Muscle of leg (tissue), 11 donors: ENCODE results near the gene ADH5. TPM values are rescaled to one million over a fixed set of nuclear protein-coding genes. Genes with fewer than 3 reads are reported as not detected.
A peak's percentile ranks its signal among the peaks of the same experiment; 100 is the strongest.
"Not testable (repeated sequence)": the region's sequence is repeated elsewhere in the genome, so short reads cannot be mapped to it uniquely, and the experiment has no call there.

ENCODE experiments used
- DNase-seq: peaks from one replicate; pipeline ENCODE4 v3.0.0; 2013
- H3K27ac ChIP-seq: one replicate; pipeline ENCODE4 v1.5.1; 2013; ENCODE audit warnings: mild to moderate bottlenecking, low read length, control low read depth
- H3K27me3 ChIP-seq: one replicate; pipeline ENCODE4 v1.6.1; 2013; ENCODE audit warnings: low read length; ENCODE audit not compliant: control insufficient read depth, insufficient read depth
- H3K36me3 ChIP-seq: one replicate; pipeline ENCODE4 v1.6.1; 2013; ENCODE audit warnings: low read length; ENCODE audit not compliant: control insufficient read depth, insufficient read depth
- H3K4me1 ChIP-seq: one replicate; pipeline ENCODE4 v1.6.1; 2013; ENCODE audit warnings: low read length; ENCODE audit not compliant: control insufficient read depth, insufficient read depth
- H3K4me3 ChIP-seq: one replicate; pipeline ENCODE4 v1.5.1; 2013; ENCODE audit warnings: low read length, control low read depth
- H3K9me3 ChIP-seq: replicated peaks from 2 replicates; pipeline ENCODE4 v1.6.1; 2013; ENCODE audit warnings: low read depth, low read length; ENCODE audit not compliant: control insufficient read depth
- WGBS: methylation state at CpG from one replicate; pipeline ENCODE4 v1.1.5; 2013; ENCODE audit warnings: missing lambda C conversion rate; ENCODE audit not compliant: insufficient coverage; 5-methylcytosine and 5-hydroxymethylcytosine counted together
- polyA plus RNA-seq, 8 donors: library from polyadenylated mRNA; unstranded; fragments of 120-200 nt; gene quantifications; one replicate each; pipeline versions ENCODE4 v1.2.1 to v1.2.3, GENCODE V29; 2013; ENCODE audit warnings: inconsistent platforms in 1 of 8, low replicate concordance in 1 of 8; ENCODE audit not compliant: insufficient read length in 8 of 8, insufficient read depth in 1 of 8
- total RNA-seq: library from RNA; stranded (reverse); fragments of 120-200 nt; gene quantifications from one replicate; pipeline ENCODE4 v1.2.4, GENCODE V29; 2013

The ADH5 gene
- total and polyA plus RNA-seq, 9 donors = 85.2 to 135 (median 108) TPM

GRCh38 chr4:99076292-99076976 lies 12.2 kb downstream of the ADH5 start:
- peaks cover 55% of the 10 kb centered on the region for H3K36me3 ChIP-seq
- WGBS = 89% methylated on average over 1 of the region's 5 CpGs
- H3K9me3 ChIP-seq = no peaks in the 10 kb centered on the region
- no peak overlapping the region for H3K27ac ChIP-seq
- DNase-seq = no peak
- H3K27me3 ChIP-seq = no peaks in the 10 kb centered on the region
- H3K4me1 ChIP-seq = no peaks in the 10 kb centered on the region
- no peak overlapping the region for H3K4me3 ChIP-seq

DNA sequence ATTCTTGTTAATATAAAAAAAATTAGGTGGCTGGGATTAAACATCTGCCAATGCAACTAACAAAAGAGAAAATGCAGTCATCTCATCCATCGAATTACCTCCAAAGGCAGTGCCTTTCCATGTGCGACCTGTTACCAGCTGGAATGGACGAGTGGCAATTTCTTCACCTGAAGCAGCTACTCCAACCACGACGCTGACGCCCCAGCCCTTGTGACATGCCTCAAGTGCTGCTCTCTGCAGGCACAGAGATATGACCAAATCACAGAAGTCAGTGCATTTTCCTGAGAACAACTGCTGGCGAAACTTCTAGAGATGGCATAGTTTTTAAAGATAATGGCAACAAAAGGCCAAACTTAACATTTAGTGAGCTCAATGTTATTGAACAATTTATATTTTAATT lies 13.8 kb downstream of the ADH5 start:
- H3K9me3 ChIP-seq = no peaks in the 10 kb centered on the region
- 96% methylated on average over 6 of the region's 7 CpGs for WGBS
- no peak for DNase-seq
- no peaks in the 10 kb centered on the region for H3K27me3 ChIP-seq
- peaks cover 45% of the 10 kb centered on the region for H3K36me3 ChIP-seq
- H3K4me1 ChIP-seq = no peaks in the 10 kb centered on the region
- H3K27ac ChIP-seq = no peak overlapping the region
- no peak overlapping the region for H3K4me3 ChIP-seq

DNA sequence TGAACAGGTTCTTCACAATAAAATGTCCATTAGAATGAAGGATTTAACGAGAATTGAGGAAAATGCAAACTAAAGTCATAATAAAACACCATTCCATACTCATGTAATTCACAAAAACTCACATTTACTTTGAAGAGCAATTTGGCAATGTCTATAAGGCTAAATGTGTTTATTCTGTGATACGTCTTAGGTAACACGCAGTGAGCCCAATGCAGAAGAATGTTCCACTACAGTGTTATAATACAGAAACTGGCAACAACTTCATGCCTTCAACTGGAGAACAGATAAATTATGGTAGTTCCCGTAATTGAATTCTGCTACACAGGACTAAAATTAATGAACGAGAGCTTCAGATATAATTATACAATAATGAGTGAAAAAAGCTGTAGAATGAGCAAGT lies 17.4 kb downstream of the ADH5 start:
- Histone ChIP-seq H3K27me3 (no peaks in the 10 kb centered on the region), H3K4me1 (no peaks in the 10 kb centered on the region), H3K9me3 (no peaks in the 10 kb centered on the region), H3K36me3 (peaks cover 29% of the 10 kb centered on the region), H3K4me3 (no peak overlapping the region), H3K27ac (no peak overlapping the region)
- no peak for DNase-seq
- no CpG with 5 or more reads among the region's 5 CpGs for WGBS

DNA sequence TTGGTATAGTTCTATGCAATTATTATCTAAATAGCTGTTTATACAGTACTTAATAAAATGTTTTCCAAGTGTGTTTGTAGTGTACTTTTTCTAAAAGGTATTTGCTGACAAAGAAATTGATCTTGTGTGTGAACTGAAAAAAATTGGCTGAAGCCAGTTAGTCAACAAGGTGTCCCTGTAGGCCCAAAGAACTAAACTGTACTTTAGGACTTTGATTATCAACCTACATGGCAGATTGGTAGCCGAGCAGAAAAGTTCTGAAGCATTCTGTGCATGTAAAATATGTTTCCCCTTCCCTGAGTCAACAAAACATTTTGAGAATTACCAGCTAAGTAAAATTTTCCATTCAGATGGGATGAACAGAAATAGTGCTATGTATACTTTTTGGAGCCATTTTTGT lies 21.0 kb downstream of the ADH5 start:
- no CpG with 5 or more reads among the region's 1 CpG for WGBS
- no peaks in the 10 kb centered on the region for H3K27me3 ChIP-seq
- DNase-seq = no peak
- peaks cover 10% of the 10 kb centered on the region for H3K36me3 ChIP-seq
- no peak overlapping the region for H3K4me3 ChIP-seq
- H3K27ac ChIP-seq = no peak overlapping the region
- no peaks in the 10 kb centered on the region for H3K9me3 ChIP-seq
- H3K4me1 ChIP-seq = no peaks in the 10 kb centered on the region

DNA sequence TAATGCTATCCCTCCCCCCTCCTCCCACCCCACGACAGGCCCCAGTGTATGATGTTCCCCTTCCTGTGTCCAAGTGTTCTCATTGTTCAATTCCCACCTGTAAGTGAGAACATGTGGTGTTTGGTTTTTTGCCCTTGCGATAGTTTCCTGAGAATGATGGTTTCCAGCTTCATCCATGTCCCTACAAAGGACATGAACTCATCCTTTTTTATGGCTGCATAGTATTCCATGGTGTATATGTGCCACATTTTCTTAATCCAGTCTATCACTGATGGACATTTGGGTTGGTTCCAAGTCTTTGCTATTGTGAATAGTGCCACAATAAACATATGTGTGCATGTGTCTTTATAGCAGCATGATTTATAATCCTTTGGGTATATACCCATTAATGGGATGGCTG lies 23.1 kb downstream of the ADH5 start:
- WGBS = no CpG with 5 or more reads among the region's 2 CpGs
- H3K27ac ChIP-seq, H3K4me1 ChIP-seq, H3K4me3 ChIP-seq, H3K36me3 ChIP-seq, H3K9me3 ChIP-seq, DNase-seq, H3K27me3 ChIP-seq: not testable (repeated sequence)

- DNase-seq = peak; percentile 7
- no peaks in the 10 kb centered on the region for H3K27me3 ChIP-seq
- H3K4me3 ChIP-seq = no peak overlapping the region
- H3K9me3 ChIP-seq = no peaks in the 10 kb centered on the region
- H3K36me3 ChIP-seq = peaks cover 12% of the 10 kb centered on the region
- H3K27ac ChIP-seq = no peak overlapping the region
- no peaks in the 10 kb centered on the region for H3K4me1 ChIP-seq
- 36% methylated on average over 2 of the region's 4 CpGs for WGBS
Observed at GRCh38 chr4:99062120-99062519, 26.5 kb downstream of the ADH5 start.

GRCh38 chr4:99061048-99061700 lies 27.4 kb downstream of the ADH5 start:
- Histone ChIP-seq H3K4me3 (no peak overlapping the region), H3K27ac (no peak overlapping the region), H3K36me3 (peaks cover 12% of the 10 kb centered on the region), H3K27me3 (no peaks in the 10 kb centered on the region), H3K4me1 (no peaks in the 10 kb centered on the region), H3K9me3 (no peaks in the 10 kb centered on the region)
- WGBS = 83% methylated on average over 3 of the region's 8 CpGs
- no peak for DNase-seq

- H3K27me3 ChIP-seq = no peaks in the 10 kb centered on the region
- H3K4me1 ChIP-seq = no peaks in the 10 kb centered on the region
- DNase-seq = no peak
- peaks cover 12% of the 10 kb centered on the region for H3K36me3 ChIP-seq
- H3K27ac ChIP-seq = no peak overlapping the region
- H3K9me3 ChIP-seq = no peaks in the 10 kb centered on the region
- 100% methylated on average over 1 of the region's 1 CpG for WGBS
- H3K4me3 ChIP-seq = no peak overlapping the region
Observed at GRCh38 chr4:99059550-99059949, 29.0 kb downstream of the ADH5 start.

GRCh38 chr4:99058228-99058627 lies 30.4 kb downstream of the ADH5 start:
- no peak overlapping the region for H3K27ac ChIP-seq
- H3K4me3 ChIP-seq = no peak overlapping the region
- no peaks in the 10 kb centered on the region for H3K27me3 ChIP-seq
- peaks cover 12% of the 10 kb centered on the region for H3K36me3 ChIP-seq
- WGBS = no CpG with 5 or more reads among the region's 2 CpGs
- no peaks in the 10 kb centered on the region for H3K9me3 ChIP-seq
- DNase-seq = no peak
- no peaks in the 10 kb centered on the region for H3K4me1 ChIP-seq

GRCh38 chr4:99054428-99054994 lies 34.1 kb downstream of the ADH5 start:
- Histone ChIP-seq H3K27ac (no peak overlapping the region), H3K27me3 (no peaks in the 10 kb centered on the region), H3K4me1 (no peaks in the 10 kb centered on the region), H3K9me3 (no peaks in the 10 kb centered on the region), H3K36me3 (peaks cover 18% of the 10 kb centered on the region), H3K4me3 (no peak overlapping the region)
- no CpG with 5 or more reads among the region's 3 CpGs for whole genome bisulfite sequencing
- DNase-seq = no peak
